SK-N-SH treated with all-trans-retinoic acid at 6 μM for 48 hours (cell line): ENCODE data around the gene ZBTB7B.

Source experiments
- ATAC-seq: fragments of 200-7000 bp; cut with Tn5 transposase; 3 replicates; pipeline ENCODE4 v1.9.1; 2020; ENCODE audit warnings: mild to moderate bottlenecking, moderate library complexity
- ARNTL ChIP-seq: fragments of 450-650 bp; formaldehyde crosslinking; IDR thresholded peaks from 2 replicates; pipeline ENCODE4 v1.5.0; 2020; ENCODE audit warnings: low read depth, mild to moderate bottlenecking, moderate library complexity, borderline replicate concordance
- BACH2 ChIP-seq: fragments of 250-450 bp; sonication (Bioruptor Pico); IDR thresholded peaks from 2 replicates; pipeline ENCODE4 v1.9.0; 2021; ENCODE audit warnings: mild to moderate bottlenecking, borderline replicate concordance
- CREB5 ChIP-seq: fragments of 250-450 bp; sonication (Bioruptor Pico); IDR thresholded peaks from 2 replicates; pipeline ENCODE4 v1.5.1; 2020; ENCODE audit warnings: low read depth, mild to moderate bottlenecking, moderate library complexity
- CSDC2 ChIP-seq: fragments of 250-450 bp; sonication (Bioruptor Pico); IDR thresholded peaks from 2 replicates; pipeline ENCODE4 v1.5.0; 2020; ENCODE audit warnings: mild to moderate bottlenecking, moderate library complexity
- CSRNP3 ChIP-seq: fragments of 250-450 bp; sonication (Bioruptor Pico); IDR thresholded peaks from 2 replicates; pipeline ENCODE4 v1.5.1; 2021; ENCODE audit warnings: mild to moderate bottlenecking, moderate library complexity
- ESRRG ChIP-seq: fragments of 250-450 bp; sonication (Bioruptor Pico); IDR thresholded peaks from 2 replicates; pipeline ENCODE4 v1.6.1; 2021; ENCODE audit warnings: mild to moderate bottlenecking
- GLIS3 ChIP-seq: fragments of 250-450 bp; sonication (Bioruptor Pico); IDR thresholded peaks from 2 replicates; pipeline ENCODE4 v1.5.0; 2020; ENCODE audit warnings: mild to moderate bottlenecking, moderate library complexity
- ISL1 ChIP-seq: fragments of 250-450 bp; sonication (Bioruptor Pico); IDR thresholded peaks from 2 replicates; pipeline ENCODE4 v2.1.2; 2022; ENCODE audit warnings: mild to moderate bottlenecking, moderate library complexity
- OSR1 ChIP-seq: fragments of 250-450 bp; sonication (Bioruptor Pico); IDR thresholded peaks from 2 replicates; pipeline ENCODE4 v1.8.0; 2022; ENCODE audit warnings: moderate library complexity, mild to moderate bottlenecking, inconsistent platforms
- PATZ1 ChIP-seq: fragments of 250-450 bp; sonication (Bioruptor Pico); IDR thresholded peaks from 2 replicates; pipeline ENCODE4 v1.8.0; 2020; ENCODE audit warnings: mild to moderate bottlenecking, moderate library complexity, borderline replicate concordance
- POU6F1 ChIP-seq: fragments of 250-450 bp; sonication (Bioruptor Pico); IDR thresholded peaks from 2 replicates; pipeline ENCODE4 v1.8.0; 2021; ENCODE audit warnings: low read depth, mild to moderate bottlenecking, moderate library complexity, borderline replicate concordance
- PPARA ChIP-seq: fragments of 250-450 bp; sonication (Bioruptor Pico); IDR thresholded peaks from 2 replicates; pipeline ENCODE4 v1.5.0; 2020; ENCODE audit warnings: mild to moderate bottlenecking, borderline replicate concordance
- RARB ChIP-seq: fragments of 250-450 bp; sonication (Bioruptor Pico); IDR thresholded peaks from 2 replicates; pipeline ENCODE4 v1.8.0; 2021; ENCODE audit warnings: mild to moderate bottlenecking, moderate library complexity
- SNAI2 ChIP-seq: fragments of 250-450 bp; sonication (Bioruptor Pico); IDR thresholded peaks from 2 replicates; pipeline ENCODE4 v1.5.0; 2020; ENCODE audit warnings: mild to moderate bottlenecking, moderate library complexity
- TOX ChIP-seq: fragments of 250-450 bp; sonication (Bioruptor Pico); IDR thresholded peaks from 2 replicates; pipeline ENCODE4 v1.8.0; 2021; ENCODE audit warnings: mild to moderate bottlenecking, moderate library complexity, borderline replicate concordance
- TSHZ2 ChIP-seq: fragments of 250-450 bp; sonication (Bioruptor Pico); IDR thresholded peaks from 2 replicates; pipeline ENCODE4 v1.5.0; 2020; ENCODE audit warnings: mild to moderate bottlenecking, moderate library complexity
- ZFP3 ChIP-seq: fragments of 250-450 bp; sonication (Bioruptor Pico); IDR thresholded peaks from 2 replicates; pipeline ENCODE4 v1.5.0; 2020; ENCODE audit warnings: mild to moderate bottlenecking, moderate library complexity
- ZFP30 ChIP-seq: fragments of 450-650 bp; formaldehyde crosslinking; IDR thresholded peaks from 2 replicates; pipeline ENCODE4 v1.5.0; 2022; ENCODE audit warnings: mild to moderate bottlenecking, moderate library complexity
- ZNF565 ChIP-seq: fragments of 450-650 bp; formaldehyde crosslinking; conservative IDR thresholded peaks from 2 replicates; pipeline ENCODE4 v1.5.0; 2020; ENCODE audit warnings: low read depth, mild to moderate bottlenecking, moderate library complexity
- ZNF8 ChIP-seq: fragments of 450-650 bp; formaldehyde crosslinking; IDR thresholded peaks from 2 replicates; pipeline ENCODE4 v1.5.0; 2020; ENCODE audit warnings: mild to moderate bottlenecking, moderate library complexity

ZBTB7B gene

GRCh38 chr1:154966111-154966510 lies 36.5 kb upstream of the ZBTB7B start:
- no peak for TF ChIP-seq CSRNP3 (CRISPR knock-in tag)
- TF ChIP-seq ZNF565: no peak
- no peak for TF ChIP-seq ISL1 (CRISPR knock-in tag)
- TF ChIP-seq PATZ1 (CRISPR knock-in tag): no peak
- TF ChIP-seq SNAI2 (CRISPR knock-in tag): no peak
- no peak for TF ChIP-seq GLIS3 (CRISPR knock-in tag)
- no peak for TF ChIP-seq RARB
- no peak for TF ChIP-seq TSHZ2 (CRISPR knock-in tag)
- TF ChIP-seq ZFP3: no peak
- TF ChIP-seq BACH2 (CRISPR knock-in tag): no peak
- no peak for TF ChIP-seq PPARA (CRISPR knock-in tag)
- ATAC-seq: no peak

GRCh38 chr1:154967331-154967950 lies 35.2 kb upstream of the ZBTB7B start:
- no peak for ATAC-seq
- no peak for TF ChIP-seq BACH2 (CRISPR knock-in tag)
- no peak for TF ChIP-seq OSR1 (CRISPR knock-in tag)
- TF ChIP-seq CSRNP3 (CRISPR knock-in tag): no peak
- TF ChIP-seq CSDC2 (CRISPR knock-in tag): no peak
- no peak for TF ChIP-seq ARNTL (CRISPR knock-in tag)
- TF ChIP-seq ZFP30 (CRISPR knock-in tag): no peak
- TF ChIP-seq PATZ1 (CRISPR knock-in tag): no peak
- TF ChIP-seq ZFP3: no peak
- TF ChIP-seq ZNF565: no peak
- TF ChIP-seq TOX (CRISPR knock-in tag): no peak
- TF ChIP-seq RARB: no peak
- TF ChIP-seq GLIS3 (CRISPR knock-in tag): no peak
- TF ChIP-seq CREB5: no peak
- TF ChIP-seq ESRRG (CRISPR knock-in tag): no peak
- no peak for TF ChIP-seq ZNF8 (CRISPR knock-in tag)
- no peak for TF ChIP-seq POU6F1 (CRISPR knock-in tag)
- no peak for TF ChIP-seq SNAI2 (CRISPR knock-in tag)
